Glomerular endothelial cell (primary cell): ENCODE data around the gene NEMF. TPM values are rescaled to one million over a fixed set of nuclear protein-coding genes. Genes with fewer than 3 reads are reported as not detected.
"Not testable (repeated sequence)": the region's sequence is repeated elsewhere in the genome, so short reads cannot be mapped to it uniquely, and the experiment has no call there.

ENCODE experiments used
- DNase-seq: peaks from one replicate; pipeline ENCODE4 v3.0.0-alpha.2; 2011; ENCODE audit warnings: low read depth, low spot score; ENCODE audit errors: extremely low read depth
- total RNA-seq: library from RNA; depleted of rRNA; stranded (reverse); fragments of >200 nt; gene quantifications from 2 replicates; pipeline ENCODE4 v1.2.3, GENCODE V29; 2015

NEMF gene
- 25.1 and 59.4 TPM in 2 replicates for total RNA-seq

GRCh38 chr14:49852301-49853157 is at the start of gene NEMF:
Gene NEMF, minus strand, starts transcription at chr14:49852788. Its CDS starts 35 bp downstream, at chr14:49852753.
- peak; percentile 94 for DNase-seq

GRCh38 chr14:49900973-49901372 is 48.4 kb upstream of the NEMF start:
- no peak for DNase-seq

- DNase-seq, result no peak
These were observed 45.9 kb upstream of the NEMF start for GRCh38 chr14:49898485-49898884.

- no peak for DNase-seq
These were observed 45.4 kb upstream of the NEMF start for GRCh38 chr14:49897965-49898364.

GRCh38 chr14:49897414-49897813 is 44.8 kb upstream of the NEMF start:
- DNase-seq, result no peak

GRCh38 chr14:49896966-49897365 is 44.4 kb upstream of the NEMF start:
- DNase-seq, result no peak

GRCh38 chr14:49896272-49896671 is 43.7 kb upstream of the NEMF start:
- DNase-seq, result not testable (repeated sequence)

GRCh38 chr14:49895480-49895879 is 42.9 kb upstream of the NEMF start:
- DNase-seq, result no peak

GRCh38 chr14:49894214-49895107 is 41.9 kb upstream of the NEMF start:
- not testable (repeated sequence) for DNase-seq

GRCh38 chr14:49893309-49894213 is 41.0 kb upstream of the NEMF start:
- no peak for DNase-seq

- no peak for DNase-seq
These were observed 40.2 kb upstream of the NEMF start, which contains the start of gene ARF6 for GRCh38 chr14:49892636-49893308. Gene ARF6, plus strand, starts transcription at chr14:49893082. Its CDS starts 655 bp downstream, at chr14:49893737.

GRCh38 chr14:49892301-49892635 is 39.7 kb upstream of the NEMF start:
- DNase-seq, result no peak

- no peak for DNase-seq
These were observed 35.7 kb upstream of the NEMF start for GRCh38 chr14:49888293-49888692.

- DNase-seq, result no peak
These were observed 33.9 kb upstream of the NEMF start for GRCh38 chr14:49886523-49886922.

GRCh38 chr14:49882826-49883694 is 30.5 kb upstream of the NEMF start:
- no peak for DNase-seq

GRCh38 chr14:49881350-49882001 is 28.9 kb upstream of the NEMF start:
- DNase-seq, result no peak

- no peak for DNase-seq
These were observed 27.9 kb upstream of the NEMF start for GRCh38 chr14:49880267-49881064.
